ENCODE results near the gene TAS1R1. TPM values are rescaled to one million over a fixed set of nuclear protein-coding genes. Genes with fewer than 3 reads are reported as not detected.
A peak's percentile ranks its signal among the peaks of the same experiment; 100 is the strongest.
"Not testable (repeated sequence)": the region's sequence is repeated elsewhere in the genome, so short reads cannot be mapped to it uniquely, and the experiment has no call there.

The TAS1R1 gene
- total and polyA plus RNA-seq, 11 donors = not detected

DNA sequence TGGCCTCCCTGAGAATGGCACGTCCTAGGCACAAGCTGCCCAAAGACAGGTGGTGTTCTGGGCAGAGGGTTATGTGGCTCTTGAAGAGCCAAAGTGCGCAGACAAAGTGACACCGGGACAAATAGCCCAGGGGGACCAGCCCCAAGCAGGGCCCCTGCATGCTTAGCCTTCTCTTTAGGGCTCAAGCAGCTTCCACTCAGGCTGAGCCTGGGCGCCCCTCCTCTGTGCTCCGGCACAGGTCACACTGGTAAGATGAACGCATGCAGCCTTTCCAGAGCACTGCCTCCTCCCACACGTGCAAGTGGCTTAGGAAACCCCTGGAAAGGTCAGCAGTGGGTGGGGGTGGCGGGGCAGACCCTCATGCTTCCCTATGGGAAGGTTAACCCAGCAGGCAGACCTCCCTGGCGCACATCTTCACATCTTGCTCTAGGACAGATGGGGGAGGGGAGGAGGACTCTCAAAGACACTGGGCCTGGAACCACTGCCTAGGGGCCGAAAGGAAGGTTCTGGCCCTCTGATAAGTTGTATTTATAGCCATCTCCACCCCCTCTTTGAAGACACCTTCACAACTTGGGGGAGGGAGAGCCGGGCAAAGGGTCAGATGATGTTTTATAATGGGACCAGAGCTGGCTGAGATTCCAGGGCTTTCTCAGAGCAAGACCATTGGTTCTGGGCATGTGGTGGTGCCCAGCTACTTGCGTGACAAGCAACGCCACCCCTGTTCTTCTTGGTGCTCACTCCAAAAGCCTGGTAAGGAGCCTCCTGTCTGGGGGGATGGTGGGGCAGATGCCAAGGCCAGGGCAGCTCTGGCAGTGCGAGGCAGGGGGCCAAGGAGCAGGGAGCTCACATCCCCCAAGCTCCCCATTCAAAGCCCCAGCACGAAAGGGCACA lies 42.0 kb downstream of the TAS1R1 start:
- no peak for TF ChIP-seq POLR2A (IDR thresholded peaks at IDR 0.05)
- DNase-seq (no peak), ATAC-seq (peak in 3 of 4 donors; percentile 8 to 41 (median 9))
- Histone ChIP-seq H3K4me3 (peak overlapping the region in 7 of 12 donors; percentile 2 to 30 (median 4)), H3K4me1 (peaks cover 10 to 86% (median 53%) of the 10 kb centered on the region in 12 donors), H3K36me3 (peaks cover 0 to 73% (median 68%) of the 10 kb centered on the region in 9 donors), H3K27me3 (no peaks in the 10 kb centered on the region), H3K9me3 (no peaks in the 10 kb centered on the region), H3K27ac (peak overlapping the region in 11 of 12 donors; percentile 42 to 100 (median 67))
- intact Hi-C loops (cut with DNase I) = no loop called here
- 54 to 61% (median 57%) methylated on average over 13 to 15 of the region's 15 CpGs for WGBS, 4 donors

DNA sequence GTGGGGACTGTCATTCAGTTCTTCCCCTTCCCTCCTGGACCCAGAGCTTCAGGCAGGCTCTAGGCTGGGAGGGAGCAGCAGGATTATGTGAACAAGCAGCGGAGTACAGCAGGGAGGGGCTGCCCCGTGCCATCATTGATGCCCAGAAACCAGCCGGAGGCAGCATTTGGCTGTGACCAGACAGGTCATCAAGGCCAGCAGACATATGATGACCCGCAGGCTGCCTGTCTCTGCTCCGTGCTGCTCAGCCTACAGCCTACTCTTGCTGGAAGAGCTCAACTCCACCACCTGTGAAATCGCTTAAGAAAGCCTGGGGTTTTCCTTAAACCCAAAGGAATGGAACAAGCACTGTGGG lies 42.6 kb downstream of the TAS1R1 start:
- 64 to 71% (median 67%) methylated on average over 5 to 6 of the region's 6 CpGs for WGBS, 4 donors
- H3K27ac ChIP-seq = peak overlapping the region in 11 of 12 donors; percentile 15 to 100 (median 67)
- peaks cover 0 to 67% (median 62%) of the 10 kb centered on the region in 9 donors for H3K36me3 ChIP-seq
- TF ChIP-seq, protein P1, sequence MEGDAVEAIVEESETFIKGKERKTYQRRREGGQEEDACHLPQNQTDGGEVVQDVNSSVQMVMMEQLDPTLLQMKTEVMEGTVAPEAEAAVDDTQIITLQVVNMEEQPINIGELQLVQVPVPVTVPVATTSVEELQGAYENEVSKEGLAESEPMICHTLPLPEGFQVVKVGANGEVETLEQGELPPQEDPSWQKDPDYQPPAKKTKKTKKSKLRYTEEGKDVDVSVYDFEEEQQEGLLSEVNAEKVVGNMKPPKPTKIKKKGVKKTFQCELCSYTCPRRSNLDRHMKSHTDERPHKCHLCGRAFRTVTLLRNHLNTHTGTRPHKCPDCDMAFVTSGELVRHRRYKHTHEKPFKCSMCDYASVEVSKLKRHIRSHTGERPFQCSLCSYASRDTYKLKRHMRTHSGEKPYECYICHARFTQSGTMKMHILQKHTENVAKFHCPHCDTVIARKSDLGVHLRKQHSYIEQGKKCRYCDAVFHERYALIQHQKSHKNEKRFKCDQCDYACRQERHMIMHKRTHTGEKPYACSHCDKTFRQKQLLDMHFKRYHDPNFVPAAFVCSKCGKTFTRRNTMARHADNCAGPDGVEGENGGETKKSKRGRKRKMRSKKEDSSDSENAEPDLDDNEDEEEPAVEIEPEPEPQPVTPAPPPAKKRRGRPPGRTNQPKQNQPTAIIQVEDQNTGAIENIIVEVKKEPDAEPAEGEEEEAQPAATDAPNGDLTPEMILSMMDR (IDR thresholded peaks at IDR 0.05) = no peak
- no peak for TF ChIP-seq POLR2A (IDR thresholded peaks at IDR 0.05)
- DNase-seq (no peak), ATAC-seq (no peak)
- H3K4me1 ChIP-seq = peaks cover 10 to 80% (median 49%) of the 10 kb centered on the region in 12 donors
- H3K27me3 ChIP-seq = no peaks in the 10 kb centered on the region
- peak overlapping the region in 2 of 12 donors; percentile 2 to 4 for H3K4me3 ChIP-seq
- no peaks in the 10 kb centered on the region for H3K9me3 ChIP-seq
- intact Hi-C loops (cut with DNase I) = no loop called here

DNA sequence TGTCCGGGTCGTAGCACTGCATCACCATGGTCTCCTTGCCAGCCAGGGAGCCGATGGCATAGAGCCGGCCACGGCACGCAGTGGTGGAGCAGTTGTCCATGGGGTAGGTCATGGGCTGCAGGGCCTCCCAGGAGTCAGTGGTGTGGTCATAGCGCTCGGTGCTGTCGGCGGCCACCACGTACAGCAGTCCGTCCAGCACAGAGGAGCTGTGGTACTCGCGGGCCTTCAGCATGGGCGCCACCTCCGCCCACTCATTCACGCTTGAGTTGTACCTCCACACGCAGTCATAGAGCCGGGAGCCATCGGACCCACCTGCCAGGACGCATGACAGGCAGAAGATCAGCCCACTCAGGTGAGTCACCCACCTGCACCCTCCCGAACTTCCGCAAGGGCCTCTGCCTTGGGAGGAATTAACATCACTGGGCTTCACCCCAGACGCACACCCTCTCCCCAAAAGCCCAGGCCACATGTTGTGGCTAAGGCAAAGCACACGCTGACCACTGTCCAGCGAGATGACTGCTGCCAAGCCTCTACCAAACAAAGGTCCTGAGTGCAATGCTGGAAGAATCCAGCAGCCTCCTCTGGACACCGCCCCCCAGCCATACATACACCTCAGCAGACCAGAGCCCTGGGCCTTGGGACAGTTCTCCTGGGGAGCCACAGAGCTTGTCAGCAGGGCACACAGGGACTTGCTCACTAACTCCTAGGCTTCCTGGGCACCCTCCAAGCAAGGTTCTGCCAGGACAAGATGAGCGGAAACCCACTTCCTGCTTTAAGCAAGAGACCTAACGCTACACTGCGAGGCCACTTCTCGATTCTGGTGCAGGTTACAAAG lies 44.3 kb downstream of the TAS1R1 start:
- ATAC-seq (no peak), DNase-seq (no peak)
- Histone ChIP-seq H3K4me1 (peaks cover 14 to 76% (median 60%) of the 10 kb centered on the region in 12 donors), H3K27ac (peak overlapping the region in 10 of 12 donors; percentile 33 to 100 (median 99)), H3K27me3 (no peaks in the 10 kb centered on the region), H3K9me3 (no peaks in the 10 kb centered on the region), H3K36me3 (peaks cover 0 to 51% (median 46%) of the 10 kb centered on the region in 9 donors), H3K4me3 (peak overlapping the region in 10 of 12 donors; percentile 72 to 96 (median 86))
- 52 to 71% (median 68%) methylated on average over 23 to 31 of the region's 31 CpGs for WGBS, 4 donors
- TF ChIP-seq, protein P1 (IDR thresholded peaks at IDR 0.05) = no peak
- no peak for TF ChIP-seq POLR2A (IDR thresholded peaks at IDR 0.05)
- intact Hi-C loops (cut with DNase I) = no loop called here

DNA sequence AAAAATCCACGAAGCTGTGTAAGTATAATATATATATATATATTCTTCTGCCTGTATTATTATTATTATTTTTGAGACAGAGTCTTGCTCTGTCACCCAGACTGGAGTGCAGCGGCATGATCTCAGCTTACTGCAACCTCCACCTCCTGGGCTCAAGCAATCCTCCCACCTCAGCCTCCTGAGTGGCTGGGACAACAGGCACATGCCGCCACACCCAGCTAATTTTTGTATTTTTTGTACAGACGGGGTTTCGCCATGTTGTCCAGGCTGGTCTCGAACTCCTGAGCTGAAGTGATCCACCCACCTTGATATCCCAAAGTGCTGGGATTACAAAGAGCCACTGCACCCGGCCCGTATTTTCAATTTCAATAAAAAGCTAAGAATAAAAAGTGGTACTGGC lies 44.9 kb downstream of the TAS1R1 start:
- peak overlapping the region; percentile 72 to 96 (median 86) for H3K4me3 ChIP-seq
- H3K4me1 ChIP-seq = peaks cover 15 to 76% (median 66%) of the 10 kb centered on the region in 12 donors
- H3K27me3 ChIP-seq, H3K9me3 ChIP-seq, ATAC-seq, DNase-seq: not testable (repeated sequence)
- peaks cover 0 to 45% (median 40%) of the 10 kb centered on the region in 9 donors for H3K36me3 ChIP-seq
- H3K27ac ChIP-seq = peak overlapping the region; percentile 92 to 100 (median 99)
- intact Hi-C loops (cut with DNase I) = loop anchor here in 2 of 10 donors (2.0 to 5.0 kb wide), 3 partner anchors 19 to 102 kb away; partner anchors contain the start of genes DNAJC11 (in 1 of the 2) and THAP3 (in 1 of the 2)
- WGBS, 4 donors = 59 to 72% (median 64%) methylated on average over 8 of the region's 8 CpGs

Measured in heart left ventricle (tissue), 16 donors.